H1 (cell line): Measurements from ENCODE around the gene NCEH1. TPM values are rescaled to one million over a fixed set of nuclear protein-coding genes. Genes with fewer than 3 reads are reported as not detected.

Experiments
- ASH2L ChIP-seq: fragments of 200-600, 300-600 bp; sonication (generic); IDR thresholded peaks from one replicate; pipeline ENCODE4 v1.7.1; 2017; ENCODE audit warnings: low read length
- EGR1 ChIP-seq: IDR thresholded peaks from 2 replicates; pipeline ENCODE4 v1.6.1; 2011; ENCODE audit warnings: low read depth, low read length, borderline replicate concordance
- RFX5 ChIP-seq: IDR thresholded peaks from 2 replicates; pipeline ENCODE4 v1.6.1; 2011; ENCODE audit warnings: low read depth, low read length, improper control_type of control experiment, borderline replicate concordance
- polyA plus RNA-seq, 7 experiments: library from polyadenylated mRNA; depleted of rRNA in 3 of 7; stranded (reverse) in 5 of 7; unstranded in 2 of 7; fragments of >200 nt in 5 of 7; fragments of 200-250 nt in 2 of 7; gene quantifications; 1 replicate in 5 of 7; 2 replicates in 1 of 7; 4 replicates in 1 of 7; pipeline versions ENCODE4 v1.2.1 to v1.2.3, GENCODE V29; 2011 to 2013; ENCODE audit warnings: missing spikeins in 2 of 7, mixed read lengths in 2 of 7
- total RNA-seq: library from RNA; stranded (reverse); fragmentation: NEBNext Ultra II Directional; extraction: Animal tissue kit (Norgen Biotek cat#: 25700); gene quantifications from 2 replicates; pipeline ENCODE4 v1.2.1, GENCODE V29; 2021
- TF ChIP-seq, protein P1 (sequence below): fragments of 300-600 bp; sonication (generic); IDR thresholded peaks from 2 replicates; pipeline ENCODE4 v1.7.1; 2012; ENCODE audit warnings: low read length, moderate library complexity, mild to moderate bottlenecking, inconsistent platforms; ENCODE audit not compliant: insufficient replicate concordance
- TF ChIP-seq, protein P2 (sequence below): IDR thresholded peaks from 2 replicates; pipeline ENCODE4 v1.6.1; 2012; ENCODE audit warnings: inconsistent platforms

The NCEH1 gene
- total and polyA plus RNA-seq, 2 of the 8 experiments (the other 6 are each of a cell fraction or from before 2014, with no cell fraction given): 2.2 to 6.4 TPM

DNA sequence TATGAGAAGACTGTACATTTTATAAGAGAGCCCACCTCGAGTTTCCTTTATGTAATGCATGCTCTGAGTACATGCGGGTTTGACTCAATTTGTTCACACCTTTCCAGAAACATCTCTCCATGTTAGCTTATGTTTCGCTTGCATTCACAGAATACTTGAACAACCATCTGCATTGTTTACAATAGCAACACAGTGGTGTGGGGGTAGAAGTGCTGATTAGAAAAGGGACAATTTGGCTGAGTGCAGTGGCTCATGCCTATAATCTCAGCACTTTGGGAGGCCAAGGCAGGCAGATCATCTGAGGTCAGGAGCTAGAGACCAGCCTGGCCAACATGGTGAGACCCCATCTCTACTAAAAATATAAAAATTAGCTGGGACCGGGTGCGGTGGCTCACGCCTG, 60.9 kb downstream of the NCEH1 start (continued):
- TF ChIP-seq, protein P1, sequence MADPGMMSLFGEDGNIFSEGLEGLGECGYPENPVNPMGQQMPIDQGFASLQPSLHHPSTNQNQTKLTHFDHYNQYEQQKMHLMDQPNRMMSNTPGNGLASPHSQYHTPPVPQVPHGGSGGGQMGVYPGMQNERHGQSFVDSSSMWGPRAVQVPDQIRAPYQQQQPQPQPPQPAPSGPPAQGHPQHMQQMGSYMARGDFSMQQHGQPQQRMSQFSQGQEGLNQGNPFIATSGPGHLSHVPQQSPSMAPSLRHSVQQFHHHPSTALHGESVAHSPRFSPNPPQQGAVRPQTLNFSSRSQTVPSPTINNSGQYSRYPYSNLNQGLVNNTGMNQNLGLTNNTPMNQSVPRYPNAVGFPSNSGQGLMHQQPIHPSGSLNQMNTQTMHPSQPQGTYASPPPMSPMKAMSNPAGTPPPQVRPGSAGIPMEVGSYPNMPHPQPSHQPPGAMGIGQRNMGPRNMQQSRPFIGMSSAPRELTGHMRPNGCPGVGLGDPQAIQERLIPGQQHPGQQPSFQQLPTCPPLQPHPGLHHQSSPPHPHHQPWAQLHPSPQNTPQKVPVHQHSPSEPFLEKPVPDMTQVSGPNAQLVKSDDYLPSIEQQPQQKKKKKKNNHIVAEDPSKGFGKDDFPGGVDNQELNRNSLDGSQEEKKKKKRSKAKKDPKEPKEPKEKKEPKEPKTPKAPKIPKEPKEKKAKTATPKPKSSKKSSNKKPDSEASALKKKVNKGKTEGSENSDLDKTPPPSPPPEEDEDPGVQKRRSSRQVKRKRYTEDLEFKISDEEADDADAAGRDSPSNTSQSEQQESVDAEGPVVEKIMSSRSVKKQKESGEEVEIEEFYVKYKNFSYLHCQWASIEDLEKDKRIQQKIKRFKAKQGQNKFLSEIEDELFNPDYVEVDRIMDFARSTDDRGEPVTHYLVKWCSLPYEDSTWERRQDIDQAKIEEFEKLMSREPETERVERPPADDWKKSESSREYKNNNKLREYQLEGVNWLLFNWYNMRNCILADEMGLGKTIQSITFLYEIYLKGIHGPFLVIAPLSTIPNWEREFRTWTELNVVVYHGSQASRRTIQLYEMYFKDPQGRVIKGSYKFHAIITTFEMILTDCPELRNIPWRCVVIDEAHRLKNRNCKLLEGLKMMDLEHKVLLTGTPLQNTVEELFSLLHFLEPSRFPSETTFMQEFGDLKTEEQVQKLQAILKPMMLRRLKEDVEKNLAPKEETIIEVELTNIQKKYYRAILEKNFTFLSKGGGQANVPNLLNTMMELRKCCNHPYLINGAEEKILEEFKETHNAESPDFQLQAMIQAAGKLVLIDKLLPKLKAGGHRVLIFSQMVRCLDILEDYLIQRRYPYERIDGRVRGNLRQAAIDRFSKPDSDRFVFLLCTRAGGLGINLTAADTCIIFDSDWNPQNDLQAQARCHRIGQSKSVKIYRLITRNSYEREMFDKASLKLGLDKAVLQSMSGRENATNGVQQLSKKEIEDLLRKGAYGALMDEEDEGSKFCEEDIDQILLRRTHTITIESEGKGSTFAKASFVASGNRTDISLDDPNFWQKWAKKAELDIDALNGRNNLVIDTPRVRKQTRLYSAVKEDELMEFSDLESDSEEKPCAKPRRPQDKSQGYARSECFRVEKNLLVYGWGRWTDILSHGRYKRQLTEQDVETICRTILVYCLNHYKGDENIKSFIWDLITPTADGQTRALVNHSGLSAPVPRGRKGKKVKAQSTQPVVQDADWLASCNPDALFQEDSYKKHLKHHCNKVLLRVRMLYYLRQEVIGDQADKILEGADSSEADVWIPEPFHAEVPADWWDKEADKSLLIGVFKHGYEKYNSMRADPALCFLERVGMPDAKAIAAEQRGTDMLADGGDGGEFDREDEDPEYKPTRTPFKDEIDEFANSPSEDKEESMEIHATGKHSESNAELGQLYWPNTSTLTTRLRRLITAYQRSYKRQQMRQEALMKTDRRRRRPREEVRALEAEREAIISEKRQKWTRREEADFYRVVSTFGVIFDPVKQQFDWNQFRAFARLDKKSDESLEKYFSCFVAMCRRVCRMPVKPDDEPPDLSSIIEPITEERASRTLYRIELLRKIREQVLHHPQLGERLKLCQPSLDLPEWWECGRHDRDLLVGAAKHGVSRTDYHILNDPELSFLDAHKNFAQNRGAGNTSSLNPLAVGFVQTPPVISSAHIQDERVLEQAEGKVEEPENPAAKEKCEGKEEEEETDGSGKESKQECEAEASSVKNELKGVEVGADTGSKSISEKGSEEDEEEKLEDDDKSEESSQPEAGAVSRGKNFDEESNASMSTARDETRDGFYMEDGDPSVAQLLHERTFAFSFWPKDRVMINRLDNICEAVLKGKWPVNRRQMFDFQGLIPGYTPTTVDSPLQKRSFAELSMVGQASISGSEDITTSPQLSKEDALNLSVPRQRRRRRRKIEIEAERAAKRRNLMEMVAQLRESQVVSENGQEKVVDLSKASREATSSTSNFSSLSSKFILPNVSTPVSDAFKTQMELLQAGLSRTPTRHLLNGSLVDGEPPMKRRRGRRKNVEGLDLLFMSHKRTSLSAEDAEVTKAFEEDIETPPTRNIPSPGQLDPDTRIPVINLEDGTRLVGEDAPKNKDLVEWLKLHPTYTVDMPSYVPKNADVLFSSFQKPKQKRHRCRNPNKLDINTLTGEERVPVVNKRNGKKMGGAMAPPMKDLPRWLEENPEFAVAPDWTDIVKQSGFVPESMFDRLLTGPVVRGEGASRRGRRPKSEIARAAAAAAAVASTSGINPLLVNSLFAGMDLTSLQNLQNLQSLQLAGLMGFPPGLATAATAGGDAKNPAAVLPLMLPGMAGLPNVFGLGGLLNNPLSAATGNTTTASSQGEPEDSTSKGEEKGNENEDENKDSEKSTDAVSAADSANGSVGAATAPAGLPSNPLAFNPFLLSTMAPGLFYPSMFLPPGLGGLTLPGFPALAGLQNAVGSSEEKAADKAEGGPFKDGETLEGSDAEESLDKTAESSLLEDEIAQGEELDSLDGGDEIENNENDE: no peak
- TF ChIP-seq RFX5 (no peak), ASH2L (no peak), EGR1 (no peak)
- TF ChIP-seq, protein P2, sequence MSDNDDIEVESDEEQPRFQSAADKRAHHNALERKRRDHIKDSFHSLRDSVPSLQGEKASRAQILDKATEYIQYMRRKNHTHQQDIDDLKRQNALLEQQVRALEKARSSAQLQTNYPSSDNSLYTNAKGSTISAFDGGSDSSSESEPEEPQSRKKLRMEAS: no peak
